ENCODE data around the gene PHOSPHO2. TPM values are rescaled to one million over a fixed set of nuclear protein-coding genes. Genes with fewer than 3 reads are reported as not detected.

Gene PHOSPHO2, protein sequence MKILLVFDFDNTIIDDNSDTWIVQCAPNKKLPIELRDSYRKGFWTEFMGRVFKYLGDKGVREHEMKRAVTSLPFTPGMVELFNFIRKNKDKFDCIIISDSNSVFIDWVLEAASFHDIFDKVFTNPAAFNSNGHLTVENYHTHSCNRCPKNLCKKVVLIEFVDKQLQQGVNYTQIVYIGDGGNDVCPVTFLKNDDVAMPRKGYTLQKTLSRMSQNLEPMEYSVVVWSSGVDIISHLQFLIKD
- 18.1 TPM for polyA plus RNA-seq
- long read RNA-seq, donor 1, partial matches to known transcripts = 0 of 4 reads
- long read RNA-seq, donor 1, other reads (novel, unspliced or antisense) = 0 of 4 reads
- long read RNA-seq, donor 2, transcript PHOSPHO2-201 (4 exons, 1,125 nt) = major isoform, 9 of 14 reads
- long read RNA-seq, donor 2, transcript PHOSPHO2-207 (4 exons, 1,253 nt) = minor isoform, 5 of 14 reads
- long read RNA-seq, donor 2, partial matches to known transcripts = 0 of 14 reads
- long read RNA-seq, donor 2, other reads (novel, unspliced or antisense) = 0 of 14 reads
- long read RNA-seq, donor 3 = 0 reads
- long read RNA-seq, donor 4, partial matches to known transcripts = 0 of 1 reads
- long read RNA-seq, donor 4, other reads (novel, unspliced or antisense) = 0 of 1 reads
- long read RNA-seq, donor 5, partial matches to known transcripts = 0 of 5 reads
- long read RNA-seq, donor 5, other reads (novel, unspliced or antisense) = 0 of 5 reads
- long read RNA-seq, donor 6, partial matches to known transcripts = 0 of 2 reads
- long read RNA-seq, donor 6, other reads (novel, unspliced or antisense) = 0 of 2 reads
- long read RNA-seq, donor 7, transcript PHOSPHO2-201 (4 exons, 1,125 nt) = major isoform, 5 of 6 reads
- long read RNA-seq, donor 7, partial matches to known transcripts = 0 of 6 reads
- long read RNA-seq, donor 7, other reads (novel, unspliced or antisense) = 0 of 6 reads
- long read RNA-seq, donor 8, transcript PHOSPHO2-201 (4 exons, 1,125 nt) = major isoform, 15 of 17 reads
- long read RNA-seq, donor 8, partial matches to known transcripts = 0 of 17 reads
- long read RNA-seq, donor 8, other reads (novel, unspliced or antisense) = 0 of 17 reads
- long read RNA-seq, donor 9, transcript PHOSPHO2-201 (4 exons, 1,125 nt) = major isoform, 5 of 5 reads
- long read RNA-seq, donor 9, partial matches to known transcripts = 0 of 5 reads
- long read RNA-seq, donor 9, other reads (novel, unspliced or antisense) = 0 of 5 reads
- long read RNA-seq, donor 10, transcript PHOSPHO2-201 (4 exons, 1,125 nt) = major isoform, 10 of 12 reads
- long read RNA-seq, donor 10, partial matches to known transcripts = 0 of 12 reads
- long read RNA-seq, donor 10, other reads (novel, unspliced or antisense) = 0 of 12 reads
- long read RNA-seq, donor 11, partial matches to known transcripts = 0 of 3 reads
- long read RNA-seq, donor 11, other reads (novel, unspliced or antisense) = 0 of 3 reads

DNA sequence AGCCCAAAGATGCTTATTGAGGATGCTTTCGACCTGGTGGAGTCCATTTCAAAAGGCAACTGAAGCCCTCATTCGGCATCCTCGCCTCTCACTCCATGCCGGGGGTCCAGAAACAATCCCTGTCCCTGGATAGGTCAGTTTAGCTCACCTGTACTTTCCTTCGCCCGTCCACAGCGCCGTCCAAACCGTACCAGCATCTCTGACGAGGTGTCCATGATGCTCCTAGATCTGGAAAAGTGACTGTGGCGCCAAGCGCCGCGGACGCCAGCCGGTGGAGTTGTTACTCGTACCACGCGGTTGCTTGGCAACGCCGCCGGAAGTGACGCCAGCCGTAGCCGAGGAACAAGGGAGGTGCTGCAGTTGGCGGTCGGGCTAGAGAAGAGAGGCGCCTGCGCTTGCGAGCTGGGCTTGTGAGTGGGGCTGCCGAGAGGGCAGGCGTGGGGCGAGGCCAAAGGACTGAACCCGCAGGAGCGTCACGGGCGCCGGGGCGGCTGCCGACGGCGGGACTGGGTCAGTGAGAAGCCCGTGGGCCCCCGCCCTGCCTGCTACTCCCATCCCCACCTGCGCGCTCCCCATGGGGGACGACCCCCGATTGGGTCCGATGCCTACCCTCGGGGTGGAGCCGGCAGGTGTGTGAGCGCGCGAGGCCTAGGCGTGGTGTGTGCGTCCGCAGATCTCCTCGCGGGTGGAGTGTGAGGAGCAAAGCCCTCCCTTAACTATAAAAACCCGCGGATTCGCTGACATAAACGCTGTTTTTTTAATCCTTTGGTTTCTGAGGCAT, at the start of gene PHOSPHO2, which contains the start of gene CFAP210:
PHOSPHO2 (plus strand) TSS at position 357 of the 781 bp plus-strand sequence. CDS start 6,503 bp downstream, outside the sequence.
CFAP210 (minus strand) TSS at position 293 of the 781 bp plus-strand sequence; CDS start at position 215, 78 bp downstream.
- Histone ChIP-seq H3K9me3 (ENCODE audit: control insufficient read depth, low read depth, low read length) (no peaks in the 10 kb centered on the region), H3K27ac (ENCODE audit: low read length) (peak within 1 kb of the TSS; percentile 96), H3K27me3 (ENCODE audit: control insufficient read depth, insufficient read depth, low read length) (no peaks in the 10 kb centered on the region), H3K4me3 (ENCODE audit: low read length) (peak within 1 kb of the TSS; percentile 87), H3K4me1 (ENCODE audit: control insufficient read depth, insufficient read depth, low read length) (peaks cover 5% of the 10 kb centered on the region), H3K36me3 (ENCODE audit: control insufficient read depth, insufficient read depth, low read length) (peaks cover 4% of the 10 kb centered on the region)
- DNase-seq = peak; percentile 98 to 99
- 0% methylated on average over 2 of the region's 63 CpGs for WGBS (ENCODE audit: insufficient coverage, low lambda C conversion rate)

GRCh38 chr2:169647496-169647895, 46.8 kb upstream of the PHOSPHO2 start:
- Histone ChIP-seq H3K9me3 (ENCODE audit: control insufficient read depth, low read depth, low read length) (no peaks in the 10 kb centered on the region), H3K27me3 (ENCODE audit: control insufficient read depth, insufficient read depth, low read length) (no peaks in the 10 kb centered on the region), H3K27ac (ENCODE audit: low read length) (no peak overlapping the region), H3K4me1 (ENCODE audit: control insufficient read depth, insufficient read depth, low read length) (no peaks in the 10 kb centered on the region), H3K36me3 (ENCODE audit: control insufficient read depth, insufficient read depth, low read length) (no peaks in the 10 kb centered on the region), H3K4me3 (ENCODE audit: low read length) (no peak overlapping the region)
- DNase-seq = no peak
- WGBS (ENCODE audit: insufficient coverage, low lambda C conversion rate) = 100% methylated on average over 1 of the region's 2 CpGs

DNA sequence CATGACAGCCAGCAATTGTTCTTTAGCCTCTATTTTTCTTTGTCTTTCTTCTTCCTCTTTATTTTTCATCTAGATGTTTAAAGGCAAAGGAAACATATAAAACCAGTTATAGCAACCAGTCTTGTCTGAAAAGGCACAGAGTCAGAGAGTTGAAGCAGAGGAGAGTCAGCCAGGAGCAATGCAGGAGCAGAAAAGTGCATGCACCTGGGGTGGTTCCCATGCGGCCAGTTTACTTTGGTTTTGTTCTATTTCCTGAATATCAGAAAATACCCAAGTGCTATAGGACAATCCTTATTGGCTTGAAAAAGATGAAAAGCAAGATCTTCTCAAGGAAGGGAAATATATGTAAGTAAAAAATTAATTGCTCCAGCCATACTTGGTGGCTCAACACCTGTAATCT, 45.0 kb upstream of the PHOSPHO2 start:
- Histone ChIP-seq H3K4me3 (ENCODE audit: low read length) (no peak overlapping the region), H3K36me3 (ENCODE audit: control insufficient read depth, insufficient read depth, low read length) (no peaks in the 10 kb centered on the region), H3K27me3 (ENCODE audit: control insufficient read depth, insufficient read depth, low read length) (no peaks in the 10 kb centered on the region), H3K4me1 (ENCODE audit: control insufficient read depth, insufficient read depth, low read length) (no peaks in the 10 kb centered on the region), H3K9me3 (ENCODE audit: control insufficient read depth, low read depth, low read length) (no peaks in the 10 kb centered on the region), H3K27ac (ENCODE audit: low read length) (no peak overlapping the region)
- DNase-seq = no peak
- no CpG with 5 or more reads among the region's 1 CpG for WGBS (ENCODE audit: insufficient coverage, low lambda C conversion rate)

DNA sequence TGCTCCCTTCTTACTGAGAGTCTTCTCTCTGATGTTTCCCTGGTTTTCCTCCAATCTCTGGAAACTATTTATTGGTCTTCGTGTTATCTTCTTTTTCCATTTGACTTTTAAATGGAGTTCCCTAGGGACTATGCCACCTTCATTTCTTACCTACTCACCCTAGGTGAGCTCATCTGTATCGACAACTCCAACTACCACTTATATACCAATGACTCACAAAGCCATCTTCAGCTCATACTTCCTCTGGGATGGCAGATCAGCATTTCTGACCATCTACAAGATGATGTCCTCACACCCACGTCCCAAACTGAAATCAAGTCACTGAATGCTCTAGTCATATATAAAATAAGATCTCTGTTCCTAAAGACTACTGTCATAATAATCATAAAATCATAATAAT, 40.6 kb upstream of the PHOSPHO2 start:
- WGBS (ENCODE audit: insufficient coverage, low lambda C conversion rate) = 67% methylated on average over 1 of the region's 3 CpGs
- H3K4me1 ChIP-seq (ENCODE audit: control insufficient read depth, insufficient read depth, low read length) = no peaks in the 10 kb centered on the region
- no peak overlapping the region for H3K27ac ChIP-seq (ENCODE audit: low read length)
- H3K27me3 ChIP-seq (ENCODE audit: control insufficient read depth, insufficient read depth, low read length) = no peaks in the 10 kb centered on the region
- no peak overlapping the region for H3K4me3 ChIP-seq (ENCODE audit: low read length)
- no peak for DNase-seq
- H3K36me3 ChIP-seq (ENCODE audit: control insufficient read depth, insufficient read depth, low read length) = no peaks in the 10 kb centered on the region
- no peaks in the 10 kb centered on the region for H3K9me3 ChIP-seq (ENCODE audit: control insufficient read depth, low read depth, low read length)

- H3K36me3 ChIP-seq (ENCODE audit: control insufficient read depth, insufficient read depth, low read length) = no peaks in the 10 kb centered on the region
- H3K9me3 ChIP-seq (ENCODE audit: control insufficient read depth, low read depth, low read length) = no peaks in the 10 kb centered on the region
- no peak overlapping the region for H3K27ac ChIP-seq (ENCODE audit: low read length)
- 55% methylated on average over 2 of the region's 3 CpGs for WGBS (ENCODE audit: insufficient coverage, low lambda C conversion rate)
- H3K4me1 ChIP-seq (ENCODE audit: control insufficient read depth, insufficient read depth, low read length) = no peaks in the 10 kb centered on the region
- H3K4me3 ChIP-seq (ENCODE audit: low read length) = no peak overlapping the region
- DNase-seq = no peak
- no peaks in the 10 kb centered on the region for H3K27me3 ChIP-seq (ENCODE audit: control insufficient read depth, insufficient read depth, low read length)
Observed at GRCh38 chr2:169656164-169656563, 38.1 kb upstream of the PHOSPHO2 start.

- DNase-seq = no peak
- Histone ChIP-seq H3K36me3 (ENCODE audit: control insufficient read depth, insufficient read depth, low read length) (no peaks in the 10 kb centered on the region), H3K9me3 (ENCODE audit: control insufficient read depth, low read depth, low read length) (no peaks in the 10 kb centered on the region), H3K27me3 (ENCODE audit: control insufficient read depth, insufficient read depth, low read length) (no peaks in the 10 kb centered on the region), H3K4me3 (ENCODE audit: low read length) (no peak overlapping the region), H3K27ac (ENCODE audit: low read length) (no peak overlapping the region), H3K4me1 (ENCODE audit: control insufficient read depth, insufficient read depth, low read length) (no peaks in the 10 kb centered on the region)
- 100% methylated on average over 1 of the region's 1 CpG for WGBS (ENCODE audit: insufficient coverage, low lambda C conversion rate)
Observed at GRCh38 chr2:169658877-169659276, 35.4 kb upstream of the PHOSPHO2 start.

GRCh38 chr2:169659320-169659719, 34.9 kb upstream of the PHOSPHO2 start:
- no peak overlapping the region for H3K4me3 ChIP-seq (ENCODE audit: low read length)
- WGBS (ENCODE audit: insufficient coverage, low lambda C conversion rate) = no CpG with 5 or more reads among the region's 1 CpG
- H3K9me3 ChIP-seq (ENCODE audit: control insufficient read depth, low read depth, low read length) = no peaks in the 10 kb centered on the region
- H3K27me3 ChIP-seq (ENCODE audit: control insufficient read depth, insufficient read depth, low read length) = no peaks in the 10 kb centered on the region
- no peaks in the 10 kb centered on the region for H3K36me3 ChIP-seq (ENCODE audit: control insufficient read depth, insufficient read depth, low read length)
- H3K4me1 ChIP-seq (ENCODE audit: control insufficient read depth, insufficient read depth, low read length) = no peaks in the 10 kb centered on the region
- no peak for DNase-seq
- no peak overlapping the region for H3K27ac ChIP-seq (ENCODE audit: low read length)

GRCh38 chr2:169661265-169661664, 33.0 kb upstream of the PHOSPHO2 start:
- no peak for DNase-seq
- Histone ChIP-seq H3K36me3 (ENCODE audit: control insufficient read depth, insufficient read depth, low read length) (no peaks in the 10 kb centered on the region), H3K4me1 (ENCODE audit: control insufficient read depth, insufficient read depth, low read length) (no peaks in the 10 kb centered on the region), H3K9me3 (ENCODE audit: control insufficient read depth, low read depth, low read length) (no peaks in the 10 kb centered on the region), H3K27me3 (ENCODE audit: control insufficient read depth, insufficient read depth, low read length) (no peaks in the 10 kb centered on the region), H3K27ac (ENCODE audit: low read length) (no peak overlapping the region), H3K4me3 (ENCODE audit: low read length) (no peak overlapping the region)
- 60% methylated on average over 1 of the region's 3 CpGs for WGBS (ENCODE audit: insufficient coverage, low lambda C conversion rate)

DNA sequence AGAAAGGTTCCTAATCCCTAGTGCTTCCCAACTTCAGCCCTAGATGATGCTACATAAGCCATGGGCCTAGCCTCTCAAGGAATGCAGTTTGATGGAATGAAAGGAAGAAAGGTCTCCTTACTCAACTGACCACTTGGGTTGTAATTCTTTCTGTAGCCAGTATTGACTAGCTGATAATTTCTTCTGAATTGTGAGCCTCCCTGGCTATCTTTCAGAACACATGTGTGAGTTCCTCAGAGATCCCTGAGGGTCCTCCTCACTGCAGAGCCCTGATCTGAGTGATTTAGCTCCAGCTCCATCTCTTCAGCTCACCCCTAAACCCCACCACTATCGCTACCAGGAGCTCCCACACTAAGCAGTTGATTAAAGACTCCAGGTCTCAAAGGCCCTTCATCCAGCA, 31.5 kb upstream of the PHOSPHO2 start:
- no peak for DNase-seq
- H3K9me3 ChIP-seq (ENCODE audit: control insufficient read depth, low read depth, low read length) = no peaks in the 10 kb centered on the region
- H3K27me3 ChIP-seq (ENCODE audit: control insufficient read depth, insufficient read depth, low read length) = no peaks in the 10 kb centered on the region
- H3K27ac ChIP-seq (ENCODE audit: low read length) = no peak overlapping the region
- WGBS (ENCODE audit: insufficient coverage, low lambda C conversion rate) = no CpG with 5 or more reads among the region's 1 CpG
- H3K36me3 ChIP-seq (ENCODE audit: control insufficient read depth, insufficient read depth, low read length) = no peaks in the 10 kb centered on the region
- H3K4me1 ChIP-seq (ENCODE audit: control insufficient read depth, insufficient read depth, low read length) = no peaks in the 10 kb centered on the region
- H3K4me3 ChIP-seq (ENCODE audit: low read length) = no peak overlapping the region
